ENCODE results near the gene CIPC. TPM values are rescaled to one million over a fixed set of nuclear protein-coding genes. Genes with fewer than 3 reads are reported as not detected.

CIPC gene
- total and polyA plus RNA-seq, 2 donors (not counting 1 experiment from before 2014, with no cell fraction given), result 13.3 to 47.0 TPM

DNA sequence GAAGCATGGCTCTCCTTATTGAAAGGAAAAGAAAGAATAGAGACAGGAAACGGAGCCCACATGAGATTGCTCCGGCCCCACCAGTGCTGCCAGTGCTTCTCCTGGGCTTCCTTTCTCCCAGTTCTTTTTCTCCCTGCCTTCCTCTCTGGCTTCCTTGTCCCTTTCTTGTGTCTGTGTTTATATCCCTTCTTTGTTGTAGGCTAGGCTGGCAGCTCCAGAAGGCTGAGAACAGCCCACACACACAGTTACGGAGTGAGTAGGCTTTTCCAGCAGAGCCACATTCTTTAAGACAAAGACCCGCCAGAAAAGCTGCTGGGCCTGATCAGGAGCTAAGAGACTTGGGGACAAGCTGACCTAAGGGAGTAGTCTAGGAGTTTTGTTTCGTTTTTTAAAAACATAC is 13.0 kb downstream of the CIPC start:
- Mint-ChIP-seq H3K27ac (peak overlapping the region; percentile 26), H3K4me1 (peaks cover 25% of the 10 kb centered on the region), H3K27me3 (no peaks in the 10 kb centered on the region), H3K9me3 (ENCODE audit: insufficient read depth) (no peaks in the 10 kb centered on the region), H3K4me3 (no peak overlapping the region)
- no peak for ATAC-seq (ENCODE audit: low read depth)
- no peak for DNase-seq
- CTCF ChIA-PET, result interaction anchor here (0.8 to 30.2 kb wide), 7 partner anchors 8 to 205 kb away, joined by 3 to 757 read pairs (median 5); no protein-coding TSS in a partner anchor
- Histone ChIP-seq H3K79me2 (ENCODE audit: control insufficient read depth, insufficient read depth, low read length) (peaks cover 53% of the 10 kb centered on the region), H3K4me1 (ENCODE audit: control insufficient read depth in 2 of 2, insufficient read depth in 2 of 2, low read length in 2 of 2) (peaks cover 4 to 5% of the 10 kb centered on the region in 2 donors), H3K4me3 (ENCODE audit: control extremely low read depth in 1 of 5, extremely low read depth in 1 of 5, insufficient read depth in 1 of 5, low read depth in 2 of 5, low read length in 4 of 5) (no peak overlapping the region), H3K4me2 (replicated peaks; ENCODE audit: low read depth, low read length, poor library complexity, severe bottlenecking) (no peak overlapping the region), H3K9ac (ENCODE audit: low read length) (no peak overlapping the region), H4K20me1 (ENCODE audit: control insufficient read depth, insufficient read depth, low read length, poor library complexity, severe bottlenecking) (no peaks in the 10 kb centered on the region), H3K36me3 (replicated peaks in 1 of 2; ENCODE audit: control extremely low read depth in 1 of 2, control insufficient read depth in 1 of 2, extremely low read depth in 1 of 2, insufficient read depth in 2 of 2, low read length in 1 of 2) (peaks cover 12 to 69% of the 10 kb centered on the region in 2 experiments), H3K27ac (ENCODE audit: low read length in 2 of 2) (no peak overlapping the region), H3K27me3 (replicated peaks in 1 of 4; ENCODE audit: control extremely low read depth in 1 of 4, control insufficient read depth in 3 of 4, insufficient read depth in 4 of 4, low read length in 3 of 4) (no peaks in the 10 kb centered on the region), H2AFZ (ENCODE audit: insufficient read depth, low read depth, low read length, poor library complexity, severe bottlenecking) (no peak overlapping the region), H3K9me3 (ENCODE audit: control extremely low read depth in 1 of 3, control insufficient read depth in 2 of 3, insufficient read depth in 1 of 3, low read length in 2 of 3) (no peaks in the 10 kb centered on the region)
- no peak for TF ChIP-seq CTCF (IDR thresholded peaks at IDR 0.05)
- WGBS (ENCODE audit: insufficient coverage), result no CpG with 5 or more reads among the region's 5 CpGs
- intact Hi-C loops (cut with micrococcal nuclease), result no loop called here
- POLR2A ChIA-PET, result interaction anchor here (0.6 kb wide), 1 partner anchor 10 kb away, joined by 3 read pairs; no protein-coding TSS in a partner anchor

DNA sequence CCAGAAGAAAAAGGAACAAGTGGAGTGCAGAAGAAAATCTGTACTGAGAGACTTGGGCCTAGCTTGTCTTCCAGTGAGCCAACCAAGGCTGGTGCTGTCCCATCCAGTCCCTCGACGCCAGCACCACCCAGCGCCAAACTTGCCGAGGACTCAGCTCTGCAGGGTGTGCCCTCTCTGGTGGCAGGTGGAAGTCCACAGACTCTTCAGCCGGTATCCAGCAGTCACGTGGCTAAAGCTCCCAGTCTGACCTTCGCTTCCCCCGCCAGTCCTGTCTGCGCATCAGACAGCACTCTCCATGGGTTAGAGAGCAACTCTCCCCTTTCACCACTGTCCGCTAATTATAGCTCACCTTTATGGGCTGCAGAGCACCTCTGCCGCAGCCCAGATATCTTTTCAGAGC is 15.6 kb downstream of the CIPC start:
- no peak for ATAC-seq (ENCODE audit: low read depth)
- intact Hi-C loops (cut with micrococcal nuclease), result no loop called here

More for the DNA sequence above, 15.6 kb downstream of the CIPC start:
- Histone ChIP-seq H3K4me3 (ENCODE audit: control extremely low read depth in 1 of 5, extremely low read depth in 1 of 5, insufficient read depth in 1 of 5, low read depth in 2 of 5, low read length in 4 of 5) (no peak overlapping the region), H3K9me3 (ENCODE audit: control extremely low read depth in 1 of 3, control insufficient read depth in 2 of 3, insufficient read depth in 1 of 3, low read length in 2 of 3) (no peaks in the 10 kb centered on the region), H3K27ac (ENCODE audit: low read length in 2 of 2) (no peak overlapping the region), H3K4me1 (ENCODE audit: control insufficient read depth in 2 of 2, insufficient read depth in 2 of 2, low read length in 2 of 2) (peaks cover 22 to 27% of the 10 kb centered on the region in 2 donors), H4K20me1 (ENCODE audit: control insufficient read depth, insufficient read depth, low read length, poor library complexity, severe bottlenecking) (no peaks in the 10 kb centered on the region), H3K27me3 (replicated peaks in 1 of 4; ENCODE audit: control extremely low read depth in 1 of 4, control insufficient read depth in 3 of 4, insufficient read depth in 4 of 4, low read length in 3 of 4) (no peaks in the 10 kb centered on the region), H3K9ac (ENCODE audit: low read length) (no peak overlapping the region), H3K79me2 (ENCODE audit: control insufficient read depth, insufficient read depth, low read length) (peaks cover 69% of the 10 kb centered on the region), H3K36me3 (replicated peaks in 1 of 2; ENCODE audit: control extremely low read depth in 1 of 2, control insufficient read depth in 1 of 2, extremely low read depth in 1 of 2, insufficient read depth in 2 of 2, low read length in 1 of 2) (peaks cover 12 to 56% of the 10 kb centered on the region in 2 experiments), H3K4me2 (replicated peaks; ENCODE audit: low read depth, low read length, poor library complexity, severe bottlenecking) (no peak overlapping the region), H2AFZ (ENCODE audit: insufficient read depth, low read depth, low read length, poor library complexity, severe bottlenecking) (no peak overlapping the region)
- H3K4me1 Mint-ChIP-seq, result peaks cover 42% of the 10 kb centered on the region
- H3K4me3 Mint-ChIP-seq, result no peak overlapping the region
- no peaks in the 10 kb centered on the region for H3K27me3 Mint-ChIP-seq
- H3K9me3 Mint-ChIP-seq (ENCODE audit: insufficient read depth), result no peaks in the 10 kb centered on the region
- 98% methylated on average over 11 of the region's 11 CpGs for WGBS (ENCODE audit: insufficient coverage)
- TF ChIP-seq EZH2 (IDR thresholded peaks at IDR 0.05; ENCODE audit: borderline replicate concordance, insufficient read depth, low read depth, low read length, poor library complexity, severe bottlenecking) (no peak), CTCF (IDR thresholded peaks at IDR 0.05) (no peak)
- no peak for DNase-seq
- H3K27ac Mint-ChIP-seq, result peak overlapping the region; percentile 61
- ChIA-PET CTCF (interaction anchor here (1.5 to 30.2 kb wide), 4 partner anchors 10 to 202 kb away, joined by 3 to 757 read pairs (median 386); partner anchors contain the start of gene CIPC), POLR2A (interaction anchor here (1.5 to 2.3 kb wide), 2 partner anchors 9 to 15 kb away, joined by 5 to 9 read pairs; partner anchors contain the start of gene CIPC)

Measured in B cell (primary cell).